ENCODE data around the gene RBM33. TPM values are rescaled to one million over a fixed set of nuclear protein-coding genes. Genes with fewer than 3 reads are reported as not detected.

Gene RBM33
- total and polyA plus RNA-seq, 2 experiments from 2014 or later, result 10.5 to 36.0 TPM

- no peaks in the 10 kb centered on the region for H3K9me2 ChIP-seq (ENCODE audit: insufficient read depth)
- H3K9ac ChIP-seq, result no peak overlapping the region
- TF ChIP-seq EZH2phosphoT487 (IDR thresholded peaks at IDR 0.05; ENCODE audit: insufficient read depth, low read depth) (no peak), EZH2 (IDR thresholded peaks at IDR 0.05; ENCODE audit: insufficient read depth, poor library complexity, severe bottlenecking) (no peak)
- H3K4me2 ChIP-seq (ENCODE audit: unreplicated experiment), result no peak overlapping the region
- H2AFZ ChIP-seq, result no peak overlapping the region
- H3K4me3 ChIP-seq, result no peak overlapping the region
- WGBS, 2 experiments (ENCODE audit: low coverage in 1 of 2, low lambda C conversion rate in 2 of 2, missing lambda C conversion rate in 2 of 2), result 80 to 82% methylated on average over 11 of the region's 11 CpGs
- no peaks in the 10 kb centered on the region for H3K9me3 ChIP-seq (ENCODE audit: low read depth)
- no peak overlapping the region for H3K27ac ChIP-seq
- peaks cover 5% of the 10 kb centered on the region for H4K20me1 ChIP-seq (ENCODE audit: insufficient read depth)
- no peak for DNase-seq
- in situ Hi-C loops (cut with MboI), result no loop called here
- no peaks in the 10 kb centered on the region for H3K27me3 ChIP-seq (replicated peaks; ENCODE audit: insufficient read depth)
- peaks cover 33% of the 10 kb centered on the region for H3K36me3 ChIP-seq (ENCODE audit: low read depth)
- no peaks in the 10 kb centered on the region for H3K4me1 ChIP-seq (ENCODE audit: insufficient read depth)
- H3F3A ChIP-seq (ENCODE audit: insufficient read depth), result no peaks in the 10 kb centered on the region
- peaks cover 99% of the 10 kb centered on the region for H3K79me2 ChIP-seq (ENCODE audit: insufficient read depth)
These were observed 70.8 kb downstream of the RBM33 start for GRCh38 chr7:155715111-155715805.

DNA sequence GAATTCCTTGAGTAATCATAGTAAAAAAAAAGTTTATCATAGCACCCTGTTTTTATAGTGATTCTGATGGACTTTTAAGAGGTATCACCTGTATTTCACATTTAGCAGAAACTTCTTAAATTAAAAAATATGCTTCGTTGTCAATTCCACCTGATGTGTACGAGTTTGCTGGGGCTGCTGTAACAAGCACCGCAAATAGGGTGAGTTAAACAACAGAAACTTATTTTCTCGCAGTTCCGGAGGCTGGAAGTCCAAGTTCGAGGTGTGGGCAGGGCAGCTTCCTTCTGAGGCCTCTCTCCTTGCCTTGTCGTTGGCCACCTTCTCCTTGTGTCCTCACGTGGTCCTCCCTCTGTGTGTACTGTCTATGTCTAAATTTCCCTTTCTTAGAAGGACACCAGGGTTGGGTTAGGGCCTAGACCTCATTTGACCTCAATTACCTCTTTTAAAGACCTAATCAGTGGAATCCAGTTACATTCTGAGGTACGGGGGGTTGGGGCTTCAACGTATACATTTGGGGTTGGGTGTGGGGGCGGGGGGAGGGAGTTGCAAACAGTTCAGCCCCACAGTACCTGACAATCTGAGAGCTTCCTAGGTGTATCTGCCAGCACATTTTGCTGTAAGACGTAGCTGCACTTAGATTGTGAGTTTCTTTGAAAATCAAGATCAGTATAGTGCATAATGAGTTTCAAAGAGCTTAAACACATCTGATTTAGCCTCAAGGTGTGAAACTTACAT, 72.7 kb downstream of the RBM33 start:
- H3K4me3 ChIP-seq, result no peak overlapping the region
- TF ChIP-seq EZH2 (IDR thresholded peaks at IDR 0.05; ENCODE audit: insufficient read depth, poor library complexity, severe bottlenecking) (no peak), EZH2phosphoT487 (IDR thresholded peaks at IDR 0.05; ENCODE audit: insufficient read depth, low read depth) (no peak)
- peaks cover 99% of the 10 kb centered on the region for H3K79me2 ChIP-seq (ENCODE audit: insufficient read depth)
- H3K9ac ChIP-seq, result no peak overlapping the region
- H3K36me3 ChIP-seq (ENCODE audit: low read depth), result peaks cover 22% of the 10 kb centered on the region
- no peaks in the 10 kb centered on the region for H3K27me3 ChIP-seq (replicated peaks; ENCODE audit: insufficient read depth)
- DNase-seq, result no peak
- H3F3A ChIP-seq (ENCODE audit: insufficient read depth), result no peaks in the 10 kb centered on the region
- H3K4me1 ChIP-seq (ENCODE audit: insufficient read depth), result no peaks in the 10 kb centered on the region
- peaks cover 5% of the 10 kb centered on the region for H4K20me1 ChIP-seq (ENCODE audit: insufficient read depth)
- no peak overlapping the region for H3K27ac ChIP-seq
- in situ Hi-C loops (cut with MboI), result no loop called here
- WGBS, 2 experiments (ENCODE audit: low coverage in 1 of 2, low lambda C conversion rate in 2 of 2, missing lambda C conversion rate in 2 of 2), result 88 to 91% methylated on average over 12 of the region's 12 CpGs
- no peaks in the 10 kb centered on the region for H3K9me2 ChIP-seq (ENCODE audit: insufficient read depth)
- H2AFZ ChIP-seq, result no peak overlapping the region
- no peak overlapping the region for H3K4me2 ChIP-seq (ENCODE audit: unreplicated experiment)
- H3K9me3 ChIP-seq (ENCODE audit: low read depth), result no peaks in the 10 kb centered on the region

- WGBS, 2 experiments (ENCODE audit: low coverage in 1 of 2, low lambda C conversion rate in 2 of 2, missing lambda C conversion rate in 2 of 2), result 81 to 83% methylated on average over 6 of the region's 6 CpGs
- Histone ChIP-seq H3K79me2 (ENCODE audit: insufficient read depth) (peaks cover 96% of the 10 kb centered on the region), H2AFZ (no peak overlapping the region), H3K36me3 (ENCODE audit: low read depth) (peaks cover 12% of the 10 kb centered on the region; the same call in 1 of the 2 replicates), H3K4me3 (no peak overlapping the region), H3K4me1 (ENCODE audit: insufficient read depth) (no peaks in the 10 kb centered on the region), H3F3A (ENCODE audit: insufficient read depth) (0 out of 2 replicates have a peak, but pooled peaks cover 3% of the 10 kb centered on the region), H3K9me3 (ENCODE audit: low read depth) (no peaks in the 10 kb centered on the region), H3K9me2 (ENCODE audit: insufficient read depth) (no peaks in the 10 kb centered on the region), H3K27me3 (replicated peaks; ENCODE audit: insufficient read depth) (no peaks in the 10 kb centered on the region), H3K9ac (no peak overlapping the region), H3K4me2 (ENCODE audit: unreplicated experiment) (no peak overlapping the region), H4K20me1 (ENCODE audit: insufficient read depth) (peaks cover 5% of the 10 kb centered on the region; the same call in 1 of the 2 replicates), H3K27ac (no peak overlapping the region)
- TF ChIP-seq EZH2phosphoT487 (IDR thresholded peaks at IDR 0.05; ENCODE audit: insufficient read depth, low read depth) (no peak), EZH2 (IDR thresholded peaks at IDR 0.05; ENCODE audit: insufficient read depth, poor library complexity, severe bottlenecking) (no peak)
- in situ Hi-C loops (cut with MboI), result no loop called here
- no peak for DNase-seq
These were observed 76.6 kb downstream of the RBM33 start for GRCh38 chr7:155721056-155721455.

DNA sequence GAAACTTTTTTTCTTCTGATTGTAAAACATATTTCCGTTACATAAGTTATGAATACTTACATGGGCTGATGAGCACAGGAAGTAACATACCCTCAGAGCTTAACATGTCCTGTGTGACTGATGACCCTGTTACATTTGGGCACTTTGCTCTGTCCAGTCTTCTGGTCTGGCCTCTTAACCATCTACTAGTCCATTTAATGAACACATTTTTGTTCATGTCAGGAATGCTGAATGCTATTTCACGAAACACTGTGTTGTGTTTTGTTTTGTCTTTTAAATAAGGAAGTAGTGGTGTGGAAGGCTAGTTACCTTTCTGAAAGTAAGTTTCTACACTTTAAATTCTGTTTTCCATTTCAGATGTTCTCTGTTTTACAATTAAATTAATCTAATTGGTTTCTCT, 77.7 kb downstream of the RBM33 start:
- Histone ChIP-seq H3K79me2 (ENCODE audit: insufficient read depth) (peaks cover 96% of the 10 kb centered on the region), H3K36me3 (ENCODE audit: low read depth) (peaks cover 12% of the 10 kb centered on the region; the same call in 1 of the 2 replicates), H4K20me1 (ENCODE audit: insufficient read depth) (no peaks in the 10 kb centered on the region; the same call in 1 of the 2 replicates), H3K4me3 (no peak overlapping the region), H3K9ac (no peak overlapping the region), H3K4me1 (ENCODE audit: insufficient read depth) (0 out of 2 replicates have a peak, but pooled peaks cover 4% of the 10 kb centered on the region), H3K4me2 (ENCODE audit: unreplicated experiment) (no peak overlapping the region), H3F3A (ENCODE audit: insufficient read depth) (0 out of 2 replicates have a peak, but pooled peaks cover 3% of the 10 kb centered on the region), H3K27me3 (replicated peaks; ENCODE audit: insufficient read depth) (no peaks in the 10 kb centered on the region), H3K27ac (no peak overlapping the region), H3K9me3 (ENCODE audit: low read depth) (no peaks in the 10 kb centered on the region), H2AFZ (no peak overlapping the region), H3K9me2 (ENCODE audit: insufficient read depth) (no peaks in the 10 kb centered on the region)
- WGBS, 2 experiments (ENCODE audit: low coverage in 1 of 2, low lambda C conversion rate in 2 of 2, missing lambda C conversion rate in 2 of 2), result 99 to 100% methylated on average over 2 of the region's 2 CpGs
- DNase-seq, result no peak
- TF ChIP-seq EZH2phosphoT487 (IDR thresholded peaks at IDR 0.05; ENCODE audit: insufficient read depth, low read depth) (no peak), EZH2 (IDR thresholded peaks at IDR 0.05; ENCODE audit: insufficient read depth, poor library complexity, severe bottlenecking) (no peak)
- in situ Hi-C loops (cut with MboI), result no loop called here
